Mesenchymal stem cell (in vitro differentiated cells and primary cell): Measurements from ENCODE around the gene IDI2.

Source experiments
- DNase-seq: peaks from one replicate; pipeline ENCODE4 v3.0.0-alpha.2; 2013
- H2AFZ ChIP-seq: one replicate; pipeline ENCODE4 v1.6.1; 2013; ENCODE audit warnings: low read depth, mild to moderate bottlenecking, control low read depth, inconsistent platforms, low read length, moderate library complexity
- H2AK5ac ChIP-seq: 2 replicates; pipeline ENCODE4 v1.6.1; 2013; ENCODE audit warnings: low read length, moderate library complexity, mild to moderate bottlenecking, inconsistent platforms; ENCODE audit not compliant: severe bottlenecking
- H2BK120ac ChIP-seq: one replicate; pipeline ENCODE4 v1.6.1; 2013; ENCODE audit warnings: low read depth, mild to moderate bottlenecking, inconsistent platforms, low read length, moderate library complexity
- H2BK12ac ChIP-seq, 2 experiments: one replicate each; pipeline ENCODE4 v1.6.1; 2013; ENCODE audit warnings: inconsistent platforms in 2 of 2, low read length in 2 of 2, mild to moderate bottlenecking in 2 of 2, moderate library complexity in 2 of 2, control low read depth in 1 of 2
- H2BK15ac ChIP-seq: one replicate; pipeline ENCODE4 v1.6.1; 2013; ENCODE audit warnings: mild to moderate bottlenecking, low read depth, inconsistent platforms; ENCODE audit not compliant: poor library complexity, severe bottlenecking
- H2BK5ac ChIP-seq: 2 replicates; pipeline ENCODE4 v1.6.1; 2013; ENCODE audit warnings: low read depth, mild to moderate bottlenecking, low read length, control low read depth, inconsistent platforms; ENCODE audit not compliant: poor library complexity, severe bottlenecking
- H3K14ac ChIP-seq, 2 experiments: one replicate each; pipeline ENCODE4 v1.6.1; 2013; ENCODE audit warnings: inconsistent platforms in 2 of 2, low read length in 2 of 2, control low read depth in 1 of 2, mild to moderate bottlenecking in 1 of 2, moderate library complexity in 1 of 2
- H3K18ac ChIP-seq, 2 experiments: one replicate each; pipeline ENCODE4 v1.6.1; 2013; ENCODE audit warnings: inconsistent platforms in 2 of 2, low read length in 2 of 2, control low read depth in 1 of 2, low read depth in 1 of 2, mild to moderate bottlenecking in 1 of 2
- H3K23ac ChIP-seq, 2 experiments: one replicate each; pipeline ENCODE4 v1.6.1; 2013; ENCODE audit warnings: inconsistent platforms in 2 of 2, low read length in 2 of 2, mild to moderate bottlenecking in 2 of 2, moderate library complexity in 2 of 2, control low read depth in 1 of 2
- H3K27ac ChIP-seq: 2 replicates; pipeline ENCODE4 v1.5.1; 2013; ENCODE audit warnings: mild to moderate bottlenecking, moderate library complexity, low read length, control low read depth, inconsistent platforms; ENCODE audit not compliant: poor library complexity, severe bottlenecking
- H3K27me3 ChIP-seq, 2 experiments: 2 replicates each; pipeline versions ENCODE4 v1.6.1 to v1.7.0; 2013; ENCODE audit warnings: low read length in 2 of 2, mild to moderate bottlenecking in 2 of 2, moderate library complexity in 2 of 2, control low read depth in 1 of 2, inconsistent platforms in 1 of 2; ENCODE audit not compliant: control insufficient read depth in 1 of 2, insufficient read depth in 1 of 2
- H3K36me3 ChIP-seq, 2 experiments: 2 replicates each; pipeline versions ENCODE4 v1.6.1 to v1.7.0; 2013; ENCODE audit warnings: low read length in 2 of 2, control low read depth in 1 of 2, inconsistent platforms in 1 of 2, low read depth in 1 of 2, mild to moderate bottlenecking in 1 of 2; ENCODE audit not compliant: insufficient read depth in 2 of 2, control insufficient read depth in 1 of 2
- H3K4ac ChIP-seq, 2 experiments: one replicate each; pipeline ENCODE4 v1.6.1; 2013; ENCODE audit warnings: inconsistent platforms in 2 of 2, low read length in 2 of 2, mild to moderate bottlenecking in 2 of 2, moderate library complexity in 2 of 2, control low read depth in 1 of 2, low read depth in 1 of 2
- H3K4me1 ChIP-seq: 2 replicates; pipeline ENCODE4 v1.6.1; 2013; ENCODE audit warnings: low read depth, low read length, control low read depth; ENCODE audit not compliant: control insufficient read depth, insufficient read depth
- H3K4me2 ChIP-seq: 2 replicates; pipeline ENCODE4 v1.6.1; 2013; ENCODE audit warnings: low read length, mild to moderate bottlenecking, inconsistent platforms; ENCODE audit not compliant: poor library complexity, severe bottlenecking
- H3K4me3 ChIP-seq, 2 experiments: 2 replicates each; pipeline versions ENCODE4 v1.5.1 to v1.7.0; 2013; ENCODE audit warnings: low read length in 2 of 2, mild to moderate bottlenecking in 2 of 2, control low read depth in 1 of 2, low read depth in 1 of 2; ENCODE audit not compliant: insufficient read depth in 1 of 2
- H3K79me1 ChIP-seq: replicated peaks from 2 replicates; pipeline ENCODE4 v1.6.1; 2013; ENCODE audit warnings: mild to moderate bottlenecking, control low read depth, low read length, inconsistent platforms; ENCODE audit not compliant: poor library complexity, severe bottlenecking
- H3K9ac ChIP-seq: 2 replicates; pipeline ENCODE4 v1.7.0; 2013; ENCODE audit warnings: mild to moderate bottlenecking, low read length, moderate library complexity
- H3K9me3 ChIP-seq: 2 replicates; pipeline ENCODE4 v1.7.0; 2013; ENCODE audit warnings: mild to moderate bottlenecking, low read length; ENCODE audit not compliant: control insufficient read depth
- H4K8ac ChIP-seq: one replicate; pipeline ENCODE4 v1.6.1; 2013; ENCODE audit warnings: inconsistent platforms, mild to moderate bottlenecking, low read length, moderate library complexity
- H4K91ac ChIP-seq: one replicate; pipeline ENCODE4 v1.6.1; 2013; ENCODE audit warnings: mild to moderate bottlenecking, low read length, inconsistent platforms
- WGBS: methylation state at CpG from one replicate; pipeline ENCODE4 v1.1.7; 2013; ENCODE audit warnings: mixed read lengths; 5-methylcytosine and 5-hydroxymethylcytosine counted together

IDI2 gene

GRCh38 chr10:980468-981093 is 45.1 kb downstream of the IDI2 start:
- peak overlapping the region in 1 of 2 experiments; percentile 16 for H3K4me3 ChIP-seq
- no peak overlapping the region for H2BK5ac ChIP-seq
- H3K14ac ChIP-seq = no peak overlapping the region
- no peak overlapping the region for H3K18ac ChIP-seq
- H4K91ac ChIP-seq = no peak overlapping the region
- H3K4me2 ChIP-seq = no peak overlapping the region
- peaks cover 37% of the 10 kb centered on the region for H3K9me3 ChIP-seq
- H3K9ac ChIP-seq = no peak overlapping the region
- no peak for DNase-seq
- H3K23ac ChIP-seq = no peak overlapping the region
- H3K79me1 ChIP-seq = peaks cover 30% of the 10 kb centered on the region
- H2AFZ ChIP-seq = no peak overlapping the region
- peaks cover 13 to 18% of the 10 kb centered on the region in 2 experiments for H3K36me3 ChIP-seq
- H3K4me1 ChIP-seq = peaks cover 3% of the 10 kb centered on the region
- no peak overlapping the region for H2BK120ac ChIP-seq
- H3K4ac ChIP-seq = no peak overlapping the region
- 93% methylated on average over 5 of the region's 5 CpGs for WGBS
- H2BK12ac ChIP-seq = no peak overlapping the region
- H4K8ac ChIP-seq = no peak overlapping the region
- no peak overlapping the region for H2AK5ac ChIP-seq
- no peaks in the 10 kb centered on the region for H3K27me3 ChIP-seq
- H2BK15ac ChIP-seq = no peak overlapping the region
- no peak overlapping the region for H3K27ac ChIP-seq

DNA sequence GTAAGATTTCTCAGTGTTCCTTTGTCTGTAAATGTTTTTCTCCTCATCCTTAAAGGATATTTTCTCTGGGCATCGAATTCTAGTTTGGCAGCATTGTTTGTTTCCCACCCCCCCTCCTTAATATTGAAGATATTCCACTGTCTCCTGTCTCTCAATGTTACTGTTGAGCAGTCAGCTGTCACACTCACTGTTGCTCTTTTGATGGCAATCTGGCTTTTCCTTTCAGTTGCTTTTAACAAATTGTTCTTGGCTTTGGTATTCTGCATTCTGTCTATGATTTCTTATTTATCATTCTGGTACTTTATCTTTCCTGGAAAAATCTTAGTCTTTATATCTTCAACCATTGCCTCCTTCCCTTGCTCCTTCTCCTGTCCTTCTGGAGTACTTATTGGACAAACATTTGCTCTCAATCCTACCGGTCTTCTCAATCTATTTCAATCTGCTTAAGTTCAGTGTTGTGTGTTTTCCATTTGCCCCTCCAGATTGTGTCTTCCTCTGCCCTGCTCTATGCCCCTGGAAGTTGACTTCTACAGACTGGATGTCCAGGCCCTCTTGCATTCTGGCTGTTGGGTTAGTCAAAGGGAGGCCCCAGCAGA is 46.7 kb downstream of the IDI2 start:
- Histone ChIP-seq H2AFZ (no peak overlapping the region), H3K4me2 (no peak overlapping the region), H2BK5ac (no peak overlapping the region), H3K4me3 (no peak overlapping the region), H4K91ac (no peak overlapping the region), H3K36me3 (peaks cover 0 to 20% of the 10 kb centered on the region in 2 experiments), H3K27ac (no peak overlapping the region), H3K23ac (no peak overlapping the region), H2BK12ac (no peak overlapping the region), H2AK5ac (no peak overlapping the region), H3K18ac (no peak overlapping the region), H2BK15ac (no peak overlapping the region), H3K79me1 (peaks cover 23% of the 10 kb centered on the region), H2BK120ac (no peak overlapping the region), H3K9ac (no peak overlapping the region), H3K27me3 (no peaks in the 10 kb centered on the region), H3K4ac (no peak overlapping the region), H3K4me1 (peaks cover 7% of the 10 kb centered on the region), H3K14ac (no peak overlapping the region), H4K8ac (no peak overlapping the region), H3K9me3 (peaks cover 37% of the 10 kb centered on the region)
- no peak for DNase-seq
- WGBS = 93% methylated on average over 2 of the region's 2 CpGs

DNA sequence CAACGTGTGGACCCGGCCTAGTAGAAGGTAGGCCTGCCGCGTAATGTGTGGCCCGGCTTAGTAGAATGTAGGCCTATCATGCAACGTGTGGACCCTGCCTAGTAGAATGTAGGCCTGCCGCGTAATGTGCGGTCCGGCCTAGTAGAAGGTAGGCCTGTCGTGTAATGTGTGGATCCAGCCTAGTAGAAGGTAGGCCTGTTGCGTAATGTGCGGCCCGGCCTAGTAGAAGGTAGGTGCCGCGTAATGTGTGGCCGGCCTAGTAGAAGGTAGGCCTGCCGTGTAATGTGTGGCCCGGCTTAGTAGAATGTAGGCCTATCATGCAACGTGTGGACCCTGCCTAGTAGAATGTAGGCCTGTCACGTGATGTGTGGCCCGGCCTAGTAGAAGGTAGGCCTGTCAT is 49.3 kb downstream of the IDI2 start:
- H2BK120ac ChIP-seq = no peak overlapping the region
- no peak overlapping the region for H2BK5ac ChIP-seq
- no peak overlapping the region for H4K91ac ChIP-seq
- H2AK5ac ChIP-seq = no peak overlapping the region
- H3K4me1 ChIP-seq = peaks cover 8% of the 10 kb centered on the region
- H3K14ac ChIP-seq = no peak overlapping the region
- peak overlapping the region; percentile 3 for H2AFZ ChIP-seq
- no peak overlapping the region for H3K4ac ChIP-seq
- H3K4me3 ChIP-seq = peak overlapping the region in 1 of 2 experiments; percentile 7
- peaks cover 0 to 20% of the 10 kb centered on the region in 2 experiments for H3K36me3 ChIP-seq
- no peak overlapping the region for H3K18ac ChIP-seq
- H3K79me1 ChIP-seq = peaks cover 23% of the 10 kb centered on the region
- no peaks in the 10 kb centered on the region for H3K27me3 ChIP-seq
- H3K23ac ChIP-seq = no peak overlapping the region
- H2BK15ac ChIP-seq = no peak overlapping the region
- no peak for DNase-seq
- no peak overlapping the region for H3K27ac ChIP-seq
- no peak overlapping the region for H3K4me2 ChIP-seq
- H3K9me3 ChIP-seq = peaks cover 37% of the 10 kb centered on the region
- H3K9ac ChIP-seq = no peak overlapping the region
- WGBS = 95% methylated on average over 22 of the region's 22 CpGs
- no peak overlapping the region for H4K8ac ChIP-seq
- no peak overlapping the region for H2BK12ac ChIP-seq

DNA sequence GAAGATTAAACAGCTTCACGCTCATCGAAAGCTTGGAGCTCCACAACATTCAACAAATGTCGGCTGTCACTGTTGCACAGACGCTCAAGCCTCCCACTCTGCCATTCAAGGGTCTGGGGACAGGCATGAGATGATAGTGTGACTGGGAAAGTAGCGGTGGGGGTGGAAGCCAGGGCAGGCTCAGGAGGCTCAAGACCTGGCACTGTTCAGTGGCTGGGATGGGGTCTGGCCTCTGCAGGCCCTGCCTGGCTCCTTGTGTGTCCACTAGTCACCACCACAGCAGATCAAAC is 50.9 kb downstream of the IDI2 start:
- peaks cover 11% of the 10 kb centered on the region for H3K79me1 ChIP-seq
- H3K27me3 ChIP-seq = no peaks in the 10 kb centered on the region
- peak overlapping the region; percentile 27 for H2AK5ac ChIP-seq
- no peak overlapping the region for H2BK120ac ChIP-seq
- no peak overlapping the region for H3K27ac ChIP-seq
- H2BK15ac ChIP-seq = no peak overlapping the region
- peaks cover 0 to 13% of the 10 kb centered on the region in 2 experiments for H3K36me3 ChIP-seq
- H3K4me3 ChIP-seq = no peak overlapping the region
- no peak overlapping the region for H2AFZ ChIP-seq
- no peak overlapping the region for H3K4ac ChIP-seq
- H4K91ac ChIP-seq = no peak overlapping the region
- no peak for DNase-seq
- 94% methylated on average over 5 of the region's 5 CpGs for WGBS
- no peak overlapping the region for H4K8ac ChIP-seq
- H3K9me3 ChIP-seq = peaks cover 23% of the 10 kb centered on the region
- H3K18ac ChIP-seq = no peak overlapping the region
- no peak overlapping the region for H3K23ac ChIP-seq
- no peak overlapping the region for H2BK12ac ChIP-seq
- H3K4me1 ChIP-seq = peaks cover 13% of the 10 kb centered on the region
- H3K9ac ChIP-seq = no peak overlapping the region
- no peak overlapping the region for H2BK5ac ChIP-seq
- no peak overlapping the region for H3K4me2 ChIP-seq
- no peak overlapping the region for H3K14ac ChIP-seq
